Measurements from ENCODE around the gene MXD1.

DNA sequence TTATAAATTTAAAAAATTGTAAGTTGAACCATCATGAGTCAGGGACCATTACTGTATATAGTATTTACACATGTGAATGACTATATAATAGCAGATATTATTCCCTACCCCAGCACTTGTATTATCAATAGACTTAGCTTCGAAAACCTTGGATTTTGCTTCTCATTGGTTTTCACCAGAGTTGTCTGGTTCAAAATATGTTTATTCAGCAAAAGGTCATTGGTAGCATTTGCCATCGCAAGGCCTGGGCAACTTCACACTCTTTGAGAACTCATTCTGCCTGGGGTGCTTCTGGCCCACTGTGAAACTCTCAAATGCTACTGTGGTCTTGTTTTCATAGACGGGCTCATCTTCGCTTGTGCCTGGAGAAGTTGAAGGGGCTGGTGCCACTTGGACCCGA, 20.1 kb downstream of the MXD1 start:
- TF ChIP-seq, protein P1, sequence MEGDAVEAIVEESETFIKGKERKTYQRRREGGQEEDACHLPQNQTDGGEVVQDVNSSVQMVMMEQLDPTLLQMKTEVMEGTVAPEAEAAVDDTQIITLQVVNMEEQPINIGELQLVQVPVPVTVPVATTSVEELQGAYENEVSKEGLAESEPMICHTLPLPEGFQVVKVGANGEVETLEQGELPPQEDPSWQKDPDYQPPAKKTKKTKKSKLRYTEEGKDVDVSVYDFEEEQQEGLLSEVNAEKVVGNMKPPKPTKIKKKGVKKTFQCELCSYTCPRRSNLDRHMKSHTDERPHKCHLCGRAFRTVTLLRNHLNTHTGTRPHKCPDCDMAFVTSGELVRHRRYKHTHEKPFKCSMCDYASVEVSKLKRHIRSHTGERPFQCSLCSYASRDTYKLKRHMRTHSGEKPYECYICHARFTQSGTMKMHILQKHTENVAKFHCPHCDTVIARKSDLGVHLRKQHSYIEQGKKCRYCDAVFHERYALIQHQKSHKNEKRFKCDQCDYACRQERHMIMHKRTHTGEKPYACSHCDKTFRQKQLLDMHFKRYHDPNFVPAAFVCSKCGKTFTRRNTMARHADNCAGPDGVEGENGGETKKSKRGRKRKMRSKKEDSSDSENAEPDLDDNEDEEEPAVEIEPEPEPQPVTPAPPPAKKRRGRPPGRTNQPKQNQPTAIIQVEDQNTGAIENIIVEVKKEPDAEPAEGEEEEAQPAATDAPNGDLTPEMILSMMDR (IDR thresholded peaks at IDR 0.05), result no peak
- no peak for TF ChIP-seq POLR2AphosphoS5 (IDR thresholded peaks at IDR 0.05)
- TF ChIP-seq POLR2A (IDR thresholded peaks at IDR 0.05), result no peak
- TF ChIP-seq EP300 (IDR thresholded peaks at IDR 0.05), result no peak
